Measurements from ENCODE around the gene GALNT12.
A peak's percentile ranks its signal among the peaks of the same experiment; 100 is the strongest.

Gene GALNT12

DNA sequence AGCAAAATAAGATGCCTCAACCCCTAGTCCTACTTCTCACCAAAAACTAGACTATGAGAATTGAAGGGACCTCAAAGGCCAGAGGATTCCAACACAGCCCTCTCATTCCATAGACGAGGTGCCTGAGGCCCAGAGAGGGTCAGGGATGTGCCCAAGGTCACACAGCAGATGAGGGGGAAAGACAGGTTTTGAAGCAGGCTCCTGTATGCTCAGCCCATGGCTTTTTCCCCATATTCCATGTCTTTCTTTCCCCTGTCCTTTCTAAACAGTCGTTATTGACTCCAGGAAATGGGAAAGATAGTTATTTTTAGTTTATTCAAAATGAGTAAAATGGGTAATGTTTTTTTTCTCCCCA lies 75.1 kb downstream of the GALNT12 start:
- no peak for DNase-seq

DNA sequence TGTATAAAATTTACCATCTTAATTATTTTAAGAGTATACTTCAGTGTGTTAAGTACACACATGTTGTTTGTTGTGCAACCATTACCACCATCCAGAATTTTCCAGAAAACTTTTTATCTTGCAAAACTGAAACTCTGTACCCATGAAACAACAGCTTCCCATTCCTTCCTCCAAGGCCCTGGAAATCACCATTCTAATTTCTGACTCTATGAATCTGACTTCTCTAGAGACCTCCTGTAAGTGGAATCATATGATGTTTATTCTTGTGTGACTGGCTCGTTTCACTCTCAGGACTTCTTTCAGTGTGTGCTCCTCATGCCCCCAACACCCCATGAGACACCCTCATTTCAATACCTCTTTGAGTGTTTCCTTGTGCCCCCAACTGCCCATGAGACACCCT lies 75.8 kb downstream of the GALNT12 start:
- no peak for DNase-seq

- DNase-seq: no peak
Observed at GRCh38 chr9:98884849-98885248, 77.4 kb downstream of the GALNT12 start.

DNA sequence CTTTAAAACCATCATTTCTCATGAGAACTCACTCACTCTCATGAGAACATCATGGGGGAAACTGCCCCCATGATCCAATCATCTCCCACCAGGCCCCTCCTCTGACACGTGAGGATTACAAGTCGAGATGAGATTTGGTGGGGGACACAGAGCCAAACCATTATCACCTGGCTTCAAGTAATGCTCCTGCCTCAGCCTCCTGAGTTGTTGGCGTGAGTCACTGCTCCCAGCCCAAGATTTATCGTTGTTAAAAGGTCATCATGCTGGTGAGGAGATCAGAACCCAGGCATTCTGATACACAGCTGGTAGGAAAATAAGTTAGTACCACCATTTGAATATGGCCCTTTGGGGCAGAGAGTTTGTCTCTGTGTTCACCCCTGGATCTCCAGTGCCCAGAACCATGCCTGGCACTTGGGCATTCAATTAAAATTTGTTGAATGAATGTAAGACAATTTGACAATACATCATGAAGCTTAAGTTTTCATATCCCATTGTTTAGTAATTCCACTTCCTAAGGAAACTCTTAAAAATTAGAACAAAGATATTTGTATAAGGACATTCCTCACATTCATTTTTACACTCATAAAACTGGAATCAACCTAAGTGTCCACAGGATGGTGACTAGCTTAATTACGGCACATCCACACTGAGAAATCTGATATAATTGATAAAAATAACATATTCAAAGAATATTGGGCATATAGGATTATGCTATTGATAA lies 78.3 kb downstream of the GALNT12 start:
- no peak for DNase-seq

GRCh38 chr9:98886691-98887229 lies 79.3 kb downstream of the GALNT12 start:
- DNase-seq: no peak

DNA sequence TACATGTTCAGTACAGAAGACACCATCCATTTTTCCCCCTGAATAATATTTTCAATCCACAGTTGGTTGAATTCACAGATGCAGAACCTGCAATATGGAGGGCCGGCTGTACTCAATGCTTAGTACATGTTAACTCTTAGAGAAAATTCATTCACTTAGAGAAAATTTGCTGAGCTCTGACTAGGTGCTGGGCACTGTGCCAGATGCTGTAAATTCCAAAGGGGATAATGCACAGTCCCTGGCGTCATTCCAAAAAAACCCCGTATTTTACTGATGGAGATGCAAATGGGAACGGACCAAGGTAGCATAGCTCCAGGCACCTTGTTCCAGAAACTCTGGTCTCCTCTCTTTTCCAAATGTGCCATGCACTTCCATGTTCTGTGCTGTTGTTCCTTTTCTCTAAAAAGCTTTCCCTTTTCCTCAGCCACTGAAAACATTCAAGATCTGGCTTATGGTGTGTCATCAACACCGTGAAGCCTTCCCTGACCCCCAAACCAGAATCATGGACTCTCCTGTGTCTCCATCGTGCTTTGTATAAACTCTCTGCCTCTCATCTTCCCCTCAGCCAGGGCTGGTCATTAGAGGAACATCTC lies 80.5 kb downstream of the GALNT12 start:
- DNase-seq: peak; percentile 66

GRCh38 chr9:98888801-98889421 lies 81.4 kb downstream of the GALNT12 start:
- no peak for DNase-seq

- DNase-seq: no peak
Observed at GRCh38 chr9:98890256-98890655, 82.8 kb downstream of the GALNT12 start.

- no peak for DNase-seq
Observed at GRCh38 chr9:98892288-98892687, 84.8 kb downstream of the GALNT12 start.

DNA sequence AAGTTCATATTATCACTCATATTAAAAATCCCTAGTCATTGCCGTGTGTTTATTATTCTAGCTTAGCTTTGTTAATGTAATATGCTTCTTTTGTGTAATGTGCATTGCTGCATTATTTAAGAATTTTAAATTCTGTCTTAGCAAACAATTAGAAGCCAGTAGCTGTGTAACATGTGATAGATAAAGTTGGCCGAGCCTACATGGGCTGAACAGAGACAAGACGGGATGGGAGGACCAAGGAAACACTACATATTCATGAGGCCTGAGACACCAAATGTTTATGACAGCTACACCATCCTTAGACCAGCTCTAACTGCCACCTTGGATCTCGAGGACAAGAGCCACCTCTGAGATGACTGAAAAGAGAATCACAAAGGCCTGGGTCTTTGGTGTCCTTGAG lies 85.2 kb downstream of the GALNT12 start:
- no peak for DNase-seq

DNA sequence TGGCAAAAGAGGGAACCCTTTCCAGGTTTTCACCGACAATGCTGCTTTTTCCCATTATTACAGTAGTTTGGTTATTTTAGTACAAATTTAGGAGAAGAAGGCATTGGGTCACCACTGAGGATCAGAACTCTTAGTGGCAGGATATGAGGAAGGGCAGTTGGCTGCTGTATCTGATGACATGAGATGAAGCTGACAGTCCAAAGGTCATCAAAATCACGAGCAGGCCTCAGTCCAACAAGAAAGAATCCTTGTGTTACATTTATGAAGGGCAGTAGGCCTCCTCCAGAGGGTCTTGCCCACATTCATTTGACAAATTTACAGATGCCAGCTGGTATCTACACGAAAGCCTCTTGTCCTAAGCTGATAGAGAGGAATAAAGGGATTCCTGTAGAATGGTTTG lies 86.7 kb downstream of the GALNT12 start:
- no peak for DNase-seq

GRCh38 chr9:98894761-98895160 lies 87.3 kb downstream of the GALNT12 start:
- no peak for DNase-seq

- DNase-seq: no peak
Observed at GRCh38 chr9:98896632-98897031, 89.2 kb downstream of the GALNT12 start.

- peak; percentile 52 for DNase-seq
Observed at GRCh38 chr9:98897745-98898144, 90.3 kb downstream of the GALNT12 start.

DNA sequence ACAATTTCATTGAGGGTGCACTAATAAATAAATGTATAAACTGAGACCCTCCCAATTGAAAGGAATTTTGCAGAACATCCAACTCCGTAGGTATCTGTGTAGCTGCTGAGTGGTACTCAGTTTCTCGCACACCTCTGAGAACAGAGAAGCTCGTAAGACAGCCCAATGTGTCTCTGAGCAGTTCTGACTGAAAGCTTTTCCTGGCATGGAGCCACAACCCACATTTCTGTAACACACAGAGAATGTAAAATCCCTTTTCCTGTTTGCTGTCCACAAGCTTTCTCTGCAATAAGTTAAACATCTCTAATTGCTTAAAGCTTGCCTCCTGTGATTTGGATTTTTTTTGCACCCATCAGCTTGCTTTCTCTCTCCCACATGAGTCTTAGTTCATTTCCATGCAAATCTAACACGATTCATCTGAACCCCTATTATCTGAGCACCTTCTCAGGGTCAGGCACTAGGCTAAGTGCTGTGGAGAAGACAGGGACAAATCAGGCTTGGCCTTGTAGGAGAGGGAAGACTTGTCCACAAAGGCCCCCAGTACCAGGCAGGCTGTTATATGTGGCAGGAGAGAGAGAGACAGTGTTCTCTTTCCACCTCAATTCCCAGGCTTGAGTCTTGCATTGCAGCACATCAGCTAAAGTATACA lies 92.1 kb downstream of the GALNT12 start:
- DNase-seq: peak; percentile 82

Measured in EL (cell line).